SHP77 (cell line): Measurements from ENCODE around the gene CBX8.

Source experiments
- DNase-seq, 2 experiments: peaks; one replicate each; lab custom pipeline; 2025; lab: John Stamatoyannopoulos, UW

The CBX8 gene

DNA sequence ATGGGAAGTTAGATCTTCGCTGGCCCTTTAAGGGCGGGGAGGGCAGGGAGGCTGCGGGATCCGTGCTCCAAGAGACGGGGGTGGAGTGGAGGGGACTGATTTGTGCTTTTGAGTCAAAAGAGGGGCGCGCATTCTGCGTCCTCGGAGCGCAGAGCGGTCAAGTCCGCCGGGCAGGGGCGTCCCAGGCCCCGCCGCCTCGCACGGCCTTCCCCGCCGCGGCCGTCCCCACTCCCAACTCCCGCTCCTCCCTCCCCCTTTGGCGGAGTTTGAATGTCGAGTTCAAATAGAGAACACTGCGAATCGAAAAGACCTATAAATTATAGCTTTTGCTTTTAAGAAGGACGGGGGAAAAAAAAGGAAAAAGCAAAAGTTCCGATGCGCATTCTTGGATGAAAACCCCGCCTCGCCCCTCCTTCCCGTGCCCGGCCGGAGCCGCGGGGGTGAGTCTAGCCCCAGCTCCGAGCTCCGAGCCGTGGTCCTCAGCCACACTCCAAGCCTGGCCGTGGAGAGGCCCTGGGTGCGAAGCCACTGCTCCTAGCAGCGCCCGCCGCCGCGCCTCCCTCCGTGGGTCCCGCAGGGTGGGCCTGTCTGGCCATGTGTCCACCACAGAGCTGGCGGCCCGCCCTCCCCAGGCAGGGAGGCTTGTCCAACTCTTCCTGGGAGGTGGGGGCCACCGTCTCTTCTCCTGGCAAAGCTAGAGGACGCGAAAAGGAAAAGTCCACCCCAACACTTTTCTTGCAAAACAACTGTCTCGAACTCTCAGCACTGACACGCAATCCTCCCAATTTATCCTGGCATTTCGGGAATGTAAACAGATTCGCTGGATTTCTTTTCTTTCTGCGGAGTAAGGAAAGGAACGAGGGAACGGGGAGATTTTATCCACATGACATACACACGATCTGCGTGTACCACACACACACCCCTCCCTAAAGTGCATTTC is 3.6 kb downstream of the CBX8 start:
- DNase-seq = no peak

DNA sequence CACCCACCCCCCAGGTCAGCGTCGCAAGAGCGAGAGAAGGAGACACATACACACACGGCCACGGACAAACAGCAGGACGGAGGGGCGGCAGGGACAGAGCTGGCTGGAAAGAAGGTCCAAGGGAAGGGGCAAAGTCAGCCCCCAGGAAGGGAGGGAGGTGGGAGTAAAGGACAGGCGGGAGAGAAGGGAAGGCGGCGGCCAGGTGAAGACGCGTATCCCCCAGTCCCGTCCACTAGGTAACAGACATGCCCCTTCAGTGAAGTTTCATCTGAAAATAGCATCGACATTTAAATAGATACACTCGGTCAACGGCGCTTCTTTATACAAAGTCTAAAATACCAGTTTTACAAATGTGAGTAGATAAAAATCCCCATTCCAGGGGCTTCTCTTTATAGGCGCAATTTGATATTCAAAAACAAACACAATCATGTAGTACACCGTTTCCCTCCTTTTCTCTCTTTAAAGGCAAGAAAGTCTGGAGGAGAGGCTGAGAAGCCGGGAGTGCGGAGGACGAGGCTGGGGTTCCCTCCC is 4.5 kb downstream of the CBX8 start:
- DNase-seq = no peak

DNA sequence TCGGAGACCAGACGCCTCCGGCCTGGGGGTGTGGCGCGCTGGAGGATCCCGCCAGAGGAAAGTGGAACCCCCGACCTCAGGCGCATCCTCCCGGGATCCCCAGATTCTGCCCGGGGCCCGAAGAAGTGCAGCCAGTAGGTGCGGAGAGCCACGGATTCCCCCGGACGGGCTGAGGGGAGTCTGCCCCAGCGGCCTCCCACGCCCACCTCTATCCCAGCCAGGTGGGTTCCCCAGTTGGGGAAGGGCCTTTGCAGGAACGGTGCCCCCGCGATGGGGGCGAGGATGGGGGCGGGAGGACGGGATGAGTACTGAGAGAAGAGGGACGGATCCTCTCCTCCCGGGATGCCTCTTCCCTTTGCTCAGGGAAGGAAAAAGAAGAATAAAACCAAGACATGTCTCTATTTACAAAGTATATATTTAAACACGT is 5.1 kb downstream of the CBX8 start:
- DNase-seq = no peak

DNA sequence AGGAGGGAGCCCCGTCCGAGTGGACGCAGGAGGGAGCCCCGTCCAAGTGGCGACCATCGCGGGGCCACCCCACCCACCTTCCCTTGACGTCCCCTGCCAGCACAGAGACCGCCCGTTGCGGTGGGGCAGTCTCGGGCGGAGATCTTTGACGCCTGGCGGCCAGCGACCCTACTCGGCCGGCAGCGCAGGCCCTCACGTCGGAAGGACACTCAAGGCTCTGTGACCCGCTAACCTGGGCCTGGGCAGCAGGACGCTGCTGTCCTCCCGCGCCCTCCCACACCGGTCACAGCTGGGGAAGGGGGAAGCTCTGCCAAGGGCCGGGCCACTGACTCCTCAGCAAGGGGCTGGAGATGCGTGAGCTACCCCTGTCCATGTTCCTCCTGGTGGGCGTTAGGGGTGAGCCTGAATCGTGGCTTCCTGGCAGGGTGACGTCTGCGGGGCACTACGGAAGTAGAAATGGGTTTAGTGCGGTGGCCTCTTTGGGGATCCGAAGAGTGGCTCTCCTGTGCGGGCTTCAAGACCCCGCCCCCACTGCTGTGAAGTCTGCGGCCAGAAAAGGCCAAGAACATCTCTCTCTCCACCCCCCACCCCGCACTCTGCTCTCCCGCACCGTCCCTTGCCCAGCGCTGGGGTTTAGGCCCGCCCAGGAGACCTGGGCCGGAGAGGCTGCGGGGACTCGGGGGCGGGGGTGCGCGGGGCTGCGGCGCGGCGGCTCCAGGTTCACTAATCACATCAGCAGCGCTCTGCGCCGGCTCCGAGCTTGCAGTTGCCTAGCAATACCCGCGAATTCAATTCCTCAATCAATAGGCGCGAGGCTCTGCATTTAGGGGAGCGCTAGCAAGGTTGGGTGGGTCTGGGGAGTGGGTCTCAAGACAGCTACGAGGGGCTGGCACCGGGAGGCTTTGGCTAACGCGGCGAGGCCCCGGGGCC is 5.8 kb downstream of the CBX8 start:
- no peak for DNase-seq

DNA sequence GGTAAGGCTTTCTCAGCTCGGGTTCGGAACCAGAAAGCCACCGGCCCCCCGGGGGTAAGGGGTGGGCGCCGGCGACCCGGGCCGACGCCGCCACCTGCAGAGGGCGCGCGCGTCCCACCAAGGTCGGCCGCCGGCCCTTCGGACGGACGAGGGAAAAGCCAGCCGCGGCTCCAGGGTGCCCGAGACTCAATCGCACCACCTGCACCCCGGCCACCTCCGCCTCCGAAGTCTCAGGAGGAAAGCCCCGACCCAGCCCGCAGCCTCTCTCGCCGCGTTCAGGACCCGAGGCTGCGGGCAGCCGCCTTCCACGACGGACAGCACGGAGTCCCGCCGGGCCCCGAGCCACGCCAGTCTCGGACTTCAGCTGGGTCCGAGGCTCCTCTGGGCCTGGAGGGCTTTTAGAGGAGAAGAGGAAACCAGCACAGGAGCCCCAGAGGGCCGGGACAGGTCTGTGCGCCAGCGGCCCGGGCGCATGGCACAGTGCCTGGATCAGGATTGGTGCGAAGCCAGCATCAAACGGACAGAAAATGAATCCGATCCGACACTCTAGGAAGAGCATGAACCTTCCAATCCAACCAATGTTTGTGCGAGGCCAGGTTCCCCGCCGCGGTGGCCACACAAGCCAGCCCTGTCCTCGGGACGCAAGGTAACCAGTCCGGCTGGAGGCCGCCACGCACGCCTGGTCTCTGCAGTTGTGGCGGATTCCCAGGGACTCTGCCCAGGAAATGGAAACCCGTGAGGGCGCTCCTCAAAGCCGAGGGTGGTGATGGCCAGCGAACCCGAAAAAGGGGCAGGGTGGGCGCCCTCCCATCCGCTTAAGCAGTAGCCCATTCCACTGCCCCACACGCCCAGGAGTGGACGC is 6.7 kb downstream of the CBX8 start:
- DNase-seq = peak; percentile 55 to 70

DNA sequence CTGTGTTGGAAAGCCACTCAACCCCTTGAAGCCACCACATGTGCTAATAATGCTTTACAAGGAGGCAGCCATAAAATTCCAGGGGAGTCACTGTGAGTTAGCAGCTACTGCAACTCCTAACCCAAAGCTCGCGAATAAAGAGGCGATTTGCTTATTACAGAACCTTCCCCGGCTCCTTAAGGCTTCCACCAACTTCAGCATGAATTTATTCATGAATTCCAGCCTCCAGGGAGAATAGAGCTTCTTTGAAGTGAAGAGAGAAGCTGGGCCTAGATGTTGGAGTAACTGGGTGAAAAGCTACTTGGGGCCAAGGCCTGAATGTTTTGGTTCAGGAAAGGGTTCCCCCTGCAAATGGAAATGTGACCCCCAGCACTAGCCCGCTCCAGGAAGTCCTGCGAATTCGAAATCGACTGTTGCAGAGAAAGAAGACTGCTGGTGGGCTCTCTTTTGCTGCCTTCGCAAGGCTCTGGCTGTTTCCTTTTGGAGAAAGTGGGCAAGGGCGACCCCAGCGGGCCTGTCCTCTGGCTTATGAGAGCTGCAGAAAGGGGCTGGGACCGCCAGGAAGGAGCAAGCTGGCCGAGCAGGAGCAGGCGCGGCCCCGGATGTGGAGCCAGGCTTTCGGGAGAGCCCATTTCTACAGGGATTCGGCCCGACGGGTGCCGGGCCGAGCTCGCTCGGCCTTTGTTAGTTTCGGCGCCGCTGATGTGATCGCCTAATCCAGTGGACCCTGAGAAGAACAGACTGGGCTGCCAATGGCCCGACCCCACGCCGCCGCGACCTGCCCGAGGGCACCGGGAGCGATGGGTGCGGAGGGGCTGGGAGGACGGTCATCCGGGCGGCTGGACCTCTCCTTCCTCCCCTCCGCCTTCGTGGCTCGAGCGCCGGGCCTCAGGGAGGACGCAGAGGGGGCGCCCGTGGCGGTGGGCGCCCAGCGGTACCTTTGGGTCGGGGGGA is 7.6 kb downstream of the CBX8 start:
- DNase-seq = no peak

DNA sequence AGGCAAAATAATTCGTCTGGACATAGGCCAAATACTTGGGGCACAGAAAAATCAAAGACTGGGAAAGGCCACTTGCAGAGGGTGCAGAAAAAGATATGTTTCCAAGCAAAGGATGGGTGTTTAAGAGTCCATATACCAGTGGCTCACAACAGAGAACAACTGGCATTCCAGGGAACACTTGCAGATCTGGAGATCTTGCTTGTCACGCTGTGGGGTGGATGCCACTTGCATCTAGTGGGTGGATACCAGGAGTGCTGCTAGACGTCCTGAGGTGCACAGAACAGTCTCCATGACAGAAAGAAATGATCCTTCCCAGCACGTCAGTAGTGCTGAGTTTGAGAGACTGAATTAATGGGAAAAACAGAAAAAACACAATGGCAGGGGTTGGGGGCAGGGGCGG is 8.4 kb downstream of the CBX8 start:
- DNase-seq = no peak

DNA sequence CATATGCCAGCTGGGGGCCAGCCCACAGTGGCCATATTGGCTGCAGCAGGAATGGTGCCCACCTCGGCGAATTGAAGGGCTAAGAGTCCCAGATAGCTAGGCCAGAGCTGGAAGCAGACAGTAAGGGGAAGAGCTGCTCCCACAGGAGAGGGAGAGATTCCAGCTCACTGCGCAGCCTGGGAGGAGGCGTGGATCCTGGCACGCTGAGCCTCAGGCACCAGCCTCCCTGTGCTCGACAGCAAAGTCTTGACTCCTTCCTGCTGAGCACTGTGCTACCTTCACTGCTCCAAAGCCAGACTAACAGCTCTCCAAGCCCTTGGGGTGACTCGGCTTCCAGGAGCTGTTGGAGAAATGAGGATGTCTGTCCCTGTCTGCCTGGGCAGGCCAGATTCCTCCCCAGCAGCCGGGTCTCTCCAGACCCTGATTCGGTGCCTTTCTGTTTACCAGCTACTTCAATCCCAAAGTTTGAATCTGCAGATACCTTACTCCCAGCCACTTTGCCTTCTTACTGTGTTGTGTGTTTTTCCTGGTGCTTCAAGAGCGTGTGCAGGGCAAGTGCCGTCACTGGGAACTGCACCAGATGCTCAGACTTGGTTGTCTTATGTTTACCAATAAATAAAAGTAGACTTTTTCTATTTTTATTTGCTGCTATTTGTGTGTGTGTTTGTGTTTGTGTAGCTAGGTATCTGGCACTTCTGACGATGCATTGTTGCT is 9.8 kb downstream of the CBX8 start:
- DNase-seq = no peak

DNA sequence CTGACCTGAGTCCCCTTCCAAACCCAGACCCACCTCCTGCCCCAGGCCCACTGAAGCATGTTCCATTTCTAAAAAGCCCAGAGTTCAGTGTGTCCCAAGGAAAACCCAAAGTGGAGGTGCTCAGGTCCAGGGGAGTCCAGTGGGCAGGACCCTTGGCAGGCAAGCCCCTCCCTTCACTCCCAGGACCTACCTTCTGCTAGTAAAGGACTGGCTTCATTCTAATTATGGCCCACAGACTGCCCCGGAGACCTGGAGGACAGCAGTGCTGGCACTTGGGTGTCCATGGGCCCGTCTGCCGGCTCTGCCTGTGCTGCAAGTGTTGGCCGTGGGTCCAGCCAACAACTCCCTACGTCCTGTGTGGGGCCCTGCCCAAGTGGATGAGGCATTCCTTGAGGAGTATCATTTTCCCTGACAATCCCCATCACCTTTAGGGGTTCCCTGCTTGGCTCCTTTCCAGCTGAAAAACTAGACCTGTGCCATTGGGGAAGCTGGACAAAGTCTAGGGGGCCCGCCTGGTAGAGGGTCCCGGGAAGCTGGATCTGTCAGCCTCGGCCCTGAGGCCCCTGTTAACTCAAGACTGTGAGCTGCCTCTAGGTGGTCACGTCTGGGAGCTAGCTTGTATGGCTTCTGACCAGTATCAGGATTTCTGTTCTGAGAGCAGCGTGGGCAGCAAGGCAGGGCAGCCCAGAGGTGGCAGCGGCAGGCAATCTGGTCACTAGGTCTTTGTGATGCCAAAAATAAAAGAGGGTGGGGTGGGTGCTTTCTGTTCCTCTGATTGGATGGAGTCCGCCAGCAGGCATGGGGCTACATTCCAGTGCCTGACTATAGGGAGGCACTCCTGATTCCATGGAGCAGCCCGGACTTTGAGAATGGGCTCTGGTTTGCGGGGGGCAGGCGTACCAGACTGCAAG is 10.7 kb downstream of the CBX8 start:
- no peak for DNase-seq

DNA sequence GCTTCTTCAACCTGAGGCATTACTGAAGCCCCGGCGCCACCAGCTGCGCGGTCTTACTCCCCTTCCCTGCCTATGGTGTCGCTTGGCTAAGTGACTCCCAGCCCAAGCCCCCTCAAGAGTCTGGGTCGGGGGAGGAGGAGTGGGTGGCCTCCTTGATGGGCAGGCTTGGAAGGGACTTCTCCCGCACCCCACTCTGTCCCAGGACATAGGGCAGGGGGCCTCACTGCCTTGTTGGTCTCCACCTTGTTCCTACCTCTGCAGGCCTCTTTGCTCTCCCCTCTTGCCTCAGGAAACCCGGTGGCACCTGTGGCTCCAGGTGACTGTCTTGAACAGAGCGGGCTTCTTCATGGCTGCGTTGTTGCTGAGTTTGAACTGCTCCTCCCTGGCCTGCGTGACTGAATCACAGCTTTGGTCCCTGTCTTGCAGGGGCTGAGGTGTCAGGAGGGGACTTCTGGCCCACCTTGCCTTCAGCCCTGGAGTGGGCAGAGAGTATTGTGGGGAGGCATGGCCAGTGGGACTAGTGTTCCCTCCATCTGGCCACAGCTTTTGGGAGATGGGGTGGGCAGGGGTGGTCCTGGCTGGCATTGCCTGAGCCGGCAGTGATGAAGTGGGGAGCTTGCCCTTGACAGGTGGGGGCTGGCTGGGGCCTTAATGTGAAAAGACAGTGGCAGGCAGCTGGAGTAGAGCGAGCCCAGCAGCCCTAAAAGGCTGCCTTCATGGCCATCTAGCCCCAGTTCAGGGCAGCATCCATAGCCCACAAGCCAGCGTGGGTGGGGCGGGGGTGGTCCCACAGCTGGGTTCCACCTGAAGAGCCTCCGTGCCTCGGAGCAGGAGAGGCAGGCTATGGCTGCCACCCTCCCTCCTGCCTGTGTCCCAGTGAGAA is 11.6 kb downstream of the CBX8 start:
- no peak for DNase-seq

DNA sequence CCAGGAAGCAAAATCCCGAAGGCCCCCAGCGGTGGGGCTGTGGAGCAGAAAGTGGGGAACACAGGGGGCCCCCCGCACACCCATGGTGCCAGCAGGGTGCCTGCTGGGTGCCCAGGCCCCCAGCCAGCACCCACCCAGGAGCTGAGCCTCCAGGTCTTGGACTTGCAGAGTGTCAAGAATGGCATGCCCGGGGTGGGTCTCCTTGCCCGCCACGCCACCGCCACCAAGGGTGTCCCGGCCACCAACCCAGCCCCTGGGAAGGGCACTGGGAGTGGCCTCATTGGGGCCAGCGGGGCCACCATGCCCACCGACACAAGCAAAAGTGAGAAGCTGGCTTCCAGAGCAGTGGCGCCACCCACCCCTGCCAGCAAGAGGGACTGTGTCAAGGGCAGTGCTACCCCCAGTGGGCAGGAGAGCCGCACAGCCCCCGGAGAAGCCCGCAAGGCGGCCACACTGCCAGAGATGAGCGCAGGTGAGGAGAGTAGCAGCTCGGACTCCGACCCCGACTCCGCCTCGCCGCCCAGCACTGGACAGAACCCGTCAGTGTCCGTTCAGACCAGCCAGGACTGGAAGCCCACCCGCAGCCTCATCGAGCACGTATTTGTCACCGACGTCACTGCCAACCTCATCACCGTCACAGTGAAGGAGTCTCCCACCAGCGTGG is 12.4 kb downstream of the CBX8 start:
- no peak for DNase-seq

DNA sequence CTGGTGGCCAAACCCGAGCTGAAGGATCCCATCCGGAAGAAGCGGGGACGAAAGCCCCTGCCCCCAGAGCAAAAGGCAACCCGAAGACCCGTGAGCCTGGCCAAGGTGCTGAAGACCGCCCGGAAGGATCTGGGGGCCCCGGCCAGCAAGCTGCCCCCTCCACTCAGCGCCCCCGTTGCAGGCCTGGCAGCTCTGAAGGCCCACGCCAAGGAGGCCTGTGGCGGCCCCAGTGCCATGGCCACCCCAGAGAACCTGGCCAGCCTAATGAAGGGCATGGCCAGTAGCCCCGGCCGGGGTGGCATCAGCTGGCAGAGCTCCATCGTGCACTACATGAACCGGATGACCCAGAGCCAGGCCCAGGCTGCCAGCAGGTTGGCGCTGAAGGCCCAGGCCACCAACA is 13.0 kb downstream of the CBX8 start:
- no peak for DNase-seq

DNA sequence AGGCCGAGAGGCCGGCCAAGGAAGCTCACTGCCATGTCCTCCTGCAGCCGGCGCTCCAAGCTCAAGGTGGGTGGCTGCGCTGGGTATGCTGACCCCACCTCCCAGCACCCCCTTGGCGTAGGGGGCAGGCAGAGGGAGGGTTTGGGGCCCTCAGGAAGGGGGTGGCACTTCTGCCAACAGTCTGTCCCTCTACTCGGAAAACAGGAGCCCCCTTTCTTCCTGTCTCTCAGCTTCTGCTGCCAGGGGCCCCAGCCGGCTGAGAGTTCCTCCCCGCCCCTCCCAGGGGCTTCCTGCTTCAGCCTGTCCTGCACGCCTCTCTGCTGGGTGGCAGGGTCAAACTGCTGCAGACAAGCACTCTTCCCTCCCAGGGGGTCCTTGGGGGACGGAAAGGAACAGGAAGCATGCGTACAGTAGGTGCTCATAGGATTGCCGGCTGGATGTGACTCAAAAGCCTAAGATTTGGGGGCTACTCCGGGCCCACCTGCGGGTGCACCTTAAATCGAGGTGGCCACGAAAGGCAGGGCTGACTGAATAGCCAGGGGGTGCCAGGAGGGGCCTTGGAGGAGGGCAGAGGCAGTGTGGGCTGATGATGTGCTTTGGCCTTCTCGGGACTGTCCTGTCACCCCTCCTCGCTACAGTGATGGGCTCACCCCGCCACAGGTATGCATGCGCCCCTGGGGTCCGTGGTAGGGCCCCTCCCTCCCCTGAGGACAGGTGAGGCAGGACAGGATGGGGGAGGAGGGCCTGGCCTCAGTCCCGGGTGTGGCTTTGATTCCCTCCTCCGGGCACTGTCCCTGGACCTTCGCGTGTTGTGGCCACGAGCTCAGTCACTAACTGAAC is 14.9 kb downstream of the CBX8 start:
- DNase-seq = no peak

DNA sequence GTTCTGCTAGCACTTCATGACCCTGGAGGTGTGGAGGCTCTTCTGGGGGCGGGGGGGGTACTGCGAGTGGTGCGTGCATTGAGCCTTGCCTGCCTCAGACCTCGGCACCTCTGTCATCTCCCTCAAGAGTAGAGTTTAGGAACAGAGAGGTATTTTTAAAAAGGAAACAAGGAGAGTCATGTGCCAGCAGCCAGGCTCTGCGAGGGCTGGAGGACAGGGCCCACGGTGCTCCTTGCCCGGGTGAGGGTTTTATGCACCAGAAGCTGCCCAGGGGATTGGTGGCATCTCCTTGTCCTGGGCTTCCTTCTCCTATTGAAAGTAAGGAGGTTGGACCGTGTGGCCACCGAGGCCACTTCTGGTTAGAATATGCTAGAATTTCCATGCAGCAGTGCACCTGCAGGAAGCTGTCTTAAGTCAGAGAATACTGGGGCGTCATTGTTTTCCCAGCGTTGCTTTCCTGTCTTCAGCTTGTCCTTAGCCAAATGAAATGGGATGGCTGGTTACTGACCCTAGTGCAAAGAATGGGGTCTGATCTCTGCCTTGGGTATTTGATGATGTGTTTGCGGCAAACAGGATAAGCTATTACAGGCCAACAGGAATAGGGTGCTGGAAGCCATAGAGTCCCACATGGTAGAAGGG is 15.7 kb downstream of the CBX8 start:
- no peak for DNase-seq

DNA sequence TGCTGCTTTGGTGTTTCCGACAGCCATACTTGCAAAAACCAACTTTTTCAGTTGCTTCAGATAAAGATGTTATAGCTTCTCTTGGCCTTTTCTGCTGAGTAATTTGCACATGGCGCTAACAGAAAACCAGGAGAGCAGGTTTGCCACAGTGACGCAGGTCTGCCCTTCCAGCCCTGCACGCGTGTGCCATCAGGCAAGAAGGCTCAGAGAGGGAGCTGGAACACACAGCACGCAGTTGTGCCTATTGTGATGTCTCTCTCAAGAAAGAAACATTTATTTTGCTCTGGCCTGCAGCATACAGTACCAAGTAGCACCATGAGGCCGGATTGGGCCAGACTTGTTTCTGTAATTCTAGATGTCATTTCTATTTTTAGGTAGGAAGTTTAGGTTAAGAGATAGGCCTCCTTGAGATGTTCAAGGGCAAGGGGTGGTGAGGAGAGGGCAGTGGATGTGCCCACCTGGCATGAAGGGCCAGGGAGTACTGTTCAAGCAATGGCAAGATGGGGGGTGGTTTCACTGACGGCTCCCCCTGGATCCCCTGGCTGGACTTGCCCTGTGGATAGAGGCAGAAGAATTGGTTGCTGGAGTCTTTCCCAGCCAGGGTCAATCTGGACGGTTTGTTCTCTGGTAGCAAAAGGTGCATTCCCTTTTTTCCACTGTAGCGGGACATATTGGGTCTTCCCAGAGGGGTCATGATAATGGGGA is 17.1 kb downstream of the CBX8 start:
- no peak for DNase-seq
